Prostate gland (tissue), 2 donors: ENCODE measurements around the gene RUBCN. TPM values are rescaled to one million over a fixed set of nuclear protein-coding genes. Genes with fewer than 3 reads are reported as not detected.

Experiments used
- DNase-seq: peaks from one replicate; pipeline ENCODE4 v3.0.0-alpha.2; 2019; ENCODE audit warnings: low spot score
- H3K27ac ChIP-seq, 2 donors: fragments of 200-600 bp; sonication (generic); 2 replicates each; pipeline ENCODE4 v1.5.1; 2017 to 2019
- H3K27me3 ChIP-seq: fragments of 200-600 bp; sonication (generic); replicated peaks from 2 replicates; pipeline ENCODE4 v1.5.1; 2019; ENCODE audit not compliant: insufficient read depth
- H3K36me3 ChIP-seq, 2 donors: fragments of 200-600 bp; sonication (generic); 1 replicate in 1 of 2; 2 replicates in 1 of 2; pipeline versions ENCODE4 v1.5.1 to v1.8.1; 2017 to 2019
- H3K4me1 ChIP-seq: fragments of 200-600 bp; sonication (generic); replicated peaks from 2 replicates; pipeline ENCODE4 v1.5.1; 2019
- H3K4me3 ChIP-seq, 2 donors: fragments of 200-600 bp; sonication (generic); 2 replicates each; pipeline ENCODE4 v1.5.1; 2017 to 2019
- H3K9me3 ChIP-seq: fragments of 200-600 bp; sonication (generic); 2 replicates; pipeline ENCODE4 v1.5.1; 2017
- POLR2A ChIP-seq: fragments of 450-650 bp; IDR thresholded peaks from one replicate; pipeline ENCODE4 v1.6.1; 2016; ENCODE audit warnings: antibody characterized with exemption, mild to moderate bottlenecking
- POLR2AphosphoS5 ChIP-seq: sonication (generic); formaldehyde crosslinking; IDR thresholded peaks from one replicate; pipeline ENCODE4 v1.6.1; 2017; ENCODE audit warnings: antibody characterized with exemption
- WGBS: methylation state at CpG from one replicate; pipeline ENCODE4 v1.1.5; 2018; 5-methylcytosine and 5-hydroxymethylcytosine counted together
- intact Hi-C: fragments of 100-400 bp; cut with DNase I; formaldehyde crosslinking; loops from one replicate; pipeline ENCODE4 v1.14.2; 2022
- total RNA-seq, 2 donors: library from RNA; depleted of rRNA; stranded (reverse); fragments of >200 nt; gene quantifications; one replicate each; pipeline ENCODE4 v1.1.0, GENCODE V29; 2016
- TF ChIP-seq, protein P1 (sequence below), 4 experiments: fragments of 200-600 bp in 2 of 4; fragments of 450-650 bp in 2 of 4; sonication (generic) in 2 of 4; IDR thresholded peaks; 1 replicate in 3 of 4; 2 replicates in 1 of 4; pipeline ENCODE4 v1.5.1; 2016 to 2019; ENCODE audit warnings: antibody characterized with exemption in 4 of 4, mild to moderate bottlenecking in 2 of 4, moderate library complexity in 2 of 4

Gene RUBCN
- total RNA-seq, 2 donors from 2014 or later: 32.2 to 121 TPM

GRCh38 chr3:197706658-197707057 lies 30.0 kb downstream of the RUBCN start:
- Histone ChIP-seq H3K4me3 (no peak overlapping the region), H3K9me3 (no peaks in the 10 kb centered on the region), H3K36me3 (peaks cover 0 to 11% of the 10 kb centered on the region in 2 donors), H3K27ac (no peak overlapping the region), H3K4me1 (no peaks in the 10 kb centered on the region), H3K27me3 (no peaks in the 10 kb centered on the region)
- TF ChIP-seq POLR2A (no peak), POLR2AphosphoS5 (no peak)
- TF ChIP-seq, protein P1, sequence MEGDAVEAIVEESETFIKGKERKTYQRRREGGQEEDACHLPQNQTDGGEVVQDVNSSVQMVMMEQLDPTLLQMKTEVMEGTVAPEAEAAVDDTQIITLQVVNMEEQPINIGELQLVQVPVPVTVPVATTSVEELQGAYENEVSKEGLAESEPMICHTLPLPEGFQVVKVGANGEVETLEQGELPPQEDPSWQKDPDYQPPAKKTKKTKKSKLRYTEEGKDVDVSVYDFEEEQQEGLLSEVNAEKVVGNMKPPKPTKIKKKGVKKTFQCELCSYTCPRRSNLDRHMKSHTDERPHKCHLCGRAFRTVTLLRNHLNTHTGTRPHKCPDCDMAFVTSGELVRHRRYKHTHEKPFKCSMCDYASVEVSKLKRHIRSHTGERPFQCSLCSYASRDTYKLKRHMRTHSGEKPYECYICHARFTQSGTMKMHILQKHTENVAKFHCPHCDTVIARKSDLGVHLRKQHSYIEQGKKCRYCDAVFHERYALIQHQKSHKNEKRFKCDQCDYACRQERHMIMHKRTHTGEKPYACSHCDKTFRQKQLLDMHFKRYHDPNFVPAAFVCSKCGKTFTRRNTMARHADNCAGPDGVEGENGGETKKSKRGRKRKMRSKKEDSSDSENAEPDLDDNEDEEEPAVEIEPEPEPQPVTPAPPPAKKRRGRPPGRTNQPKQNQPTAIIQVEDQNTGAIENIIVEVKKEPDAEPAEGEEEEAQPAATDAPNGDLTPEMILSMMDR (IDR thresholded peaks at IDR 0.05): no peak
- WGBS: 95% methylated on average over 7 of the region's 7 CpGs
- no peak for DNase-seq
- intact Hi-C loops: no loop called here

DNA sequence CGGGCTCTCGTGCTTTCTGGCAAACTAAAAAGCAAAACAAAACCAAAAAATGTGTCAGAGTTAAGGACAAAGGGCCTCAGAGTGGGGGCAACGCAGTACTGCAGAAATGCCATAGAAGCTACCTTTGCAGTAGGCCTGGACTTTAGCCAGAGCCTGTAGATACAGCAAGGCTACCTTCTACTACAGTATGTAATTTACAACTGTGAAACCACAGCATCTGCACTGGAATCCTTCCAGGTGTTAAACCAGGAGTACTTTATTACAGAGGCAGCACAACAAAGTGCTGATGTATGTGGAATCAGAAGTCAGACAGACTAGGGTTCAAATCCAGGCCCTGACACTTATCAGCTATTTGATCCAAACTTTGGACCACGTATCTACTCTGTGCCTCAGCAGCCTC lies 34.9 kb downstream of the RUBCN start:
- Histone ChIP-seq H3K4me1 (no peaks in the 10 kb centered on the region), H3K27ac (no peak overlapping the region), H3K36me3 (peaks cover 0 to 30% of the 10 kb centered on the region in 2 donors), H3K27me3 (no peaks in the 10 kb centered on the region), H3K9me3 (no peaks in the 10 kb centered on the region), H3K4me3 (no peak overlapping the region)
- TF ChIP-seq POLR2AphosphoS5 (no peak), POLR2A (no peak)
- TF ChIP-seq, protein P1 (IDR thresholded peaks at IDR 0.05): no peak
- intact Hi-C loops: no loop called here
- 93% methylated on average over 4 of the region's 4 CpGs for WGBS
- no peak for DNase-seq

GRCh38 chr3:197700095-197700494 lies 36.6 kb downstream of the RUBCN start:
- DNase-seq: no peak

GRCh38 chr3:197697355-197697754 lies 39.3 kb downstream of the RUBCN start:
- Histone ChIP-seq H3K27me3 (no peaks in the 10 kb centered on the region), H3K4me1 (no peaks in the 10 kb centered on the region), H3K9me3 (no peaks in the 10 kb centered on the region), H3K27ac (no peak overlapping the region), H3K36me3 (peaks cover 0 to 20% of the 10 kb centered on the region in 2 donors), H3K4me3 (no peak overlapping the region)
- 98% methylated on average over 6 of the region's 6 CpGs for WGBS
- intact Hi-C loops: no loop called here
- TF ChIP-seq, protein P1 (IDR thresholded peaks at IDR 0.05): no peak
- DNase-seq: no peak

More at GRCh38 chr3:197700095-197700494, 36.6 kb downstream of the RUBCN start:
- Histone ChIP-seq H3K4me3 (no peak overlapping the region), H3K27me3 (no peaks in the 10 kb centered on the region), H3K27ac (no peak overlapping the region), H3K9me3 (no peaks in the 10 kb centered on the region), H3K36me3 (peaks cover 0 to 31% of the 10 kb centered on the region in 2 donors), H3K4me1 (no peaks in the 10 kb centered on the region)
- intact Hi-C loops: no loop called here
- TF ChIP-seq, protein P1 (IDR thresholded peaks at IDR 0.05): no peak
- TF ChIP-seq POLR2A (no peak), POLR2AphosphoS5 (no peak)
- 93% methylated on average over 9 of the region's 9 CpGs for WGBS

- no peaks in the 10 kb centered on the region for H3K27me3 ChIP-seq
- no peak overlapping the region for H3K4me3 ChIP-seq
- intact Hi-C loops: no loop called here
- peaks cover 0 to 7% of the 10 kb centered on the region in 2 donors for H3K36me3 ChIP-seq
- TF ChIP-seq, protein P1 (IDR thresholded peaks at IDR 0.05): no peak
- WGBS: 90% methylated on average over 7 of the region's 7 CpGs
- H3K9me3 ChIP-seq: no peaks in the 10 kb centered on the region
- H3K4me1 ChIP-seq: no peaks in the 10 kb centered on the region
- no peak overlapping the region for H3K27ac ChIP-seq
- no peak for DNase-seq
These were observed 42.5 kb downstream of the RUBCN start for GRCh38 chr3:197694251-197694650.
